ENCODE data around the gene MPDU1. TPM values are rescaled to one million over a fixed set of nuclear protein-coding genes. Genes with fewer than 3 reads are reported as not detected.

Gene MPDU1
- total and polyA plus RNA-seq, 2 of the 4 experiments (the other 2 are of a cell fraction) = 135 to 149 TPM

DNA sequence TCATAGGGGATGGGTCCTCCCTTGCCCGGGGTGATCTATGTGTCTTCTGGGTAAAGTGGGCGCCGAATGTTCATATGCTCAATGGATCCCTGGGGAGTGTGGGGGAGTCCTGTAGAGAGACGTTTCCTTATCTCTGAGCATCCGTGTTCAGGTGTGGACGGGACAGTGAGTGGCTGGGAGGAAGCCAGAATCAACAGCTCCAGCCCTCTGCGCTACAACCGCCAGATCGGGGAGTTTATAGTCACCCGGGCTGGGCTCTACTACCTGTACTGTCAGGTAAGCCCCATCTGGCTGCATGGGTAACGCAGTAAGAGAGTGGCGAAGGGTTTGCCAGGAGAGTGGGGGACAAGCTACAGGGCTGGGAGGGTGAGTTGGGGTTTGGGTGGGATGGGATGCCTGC lies 27.0 kb upstream of the MPDU1 start:
- no peaks in the 10 kb centered on the region for H3K9me1 ChIP-seq (ENCODE audit: insufficient read depth, low read length)
- no peak for TF ChIP-seq CHD1 (IDR thresholded peaks at IDR 0.05; ENCODE audit: low read depth, low read length)
- no peak overlapping the region for H3K4me2 ChIP-seq (ENCODE audit: low read depth, low read length)
- no peaks in the 10 kb centered on the region for H3K27me3 ChIP-seq (ENCODE audit: control insufficient read depth, insufficient read depth, low read length)
- H3K4me3 ChIP-seq (ENCODE audit: insufficient read depth, low read depth, low read length) = no peak overlapping the region
- no peak overlapping the region for H4K5ac ChIP-seq (ENCODE audit: low read depth, low read length)
- WGBS, 2 experiments (ENCODE audit: extremely low coverage in 2 of 2, insufficient read length in 1 of 2) = 94% methylated on average over 9 of the region's 12 CpGs; no CpG with 5 or more reads in 1 of the 2 experiments
- H3K14ac ChIP-seq (replicated peaks; ENCODE audit: low read depth, low read length) = no peak overlapping the region
- H4K20me1 ChIP-seq (ENCODE audit: insufficient read depth, low read length) = no peaks in the 10 kb centered on the region
- peaks cover 6% of the 10 kb centered on the region; the same call in 1 of the 2 replicates for H3K4me1 ChIP-seq (ENCODE audit: control insufficient read depth, insufficient read depth, low read length)
- in situ Hi-C loops (cut with MboI; ENCODE audit: low sequenced_read_pairs) = loop anchor here (10.0 kb wide), 1 partner anchor 202 kb away; the partner anchor contains the start of genes KCTD11 and TMEM95
- CTCF ChIA-PET = no interaction called here
- no peak overlapping the region for H3K18ac ChIP-seq (ENCODE audit: low read depth, low read length)
- dilution Hi-C loops (cut with HindIII; ENCODE audit: low sequenced_read_pairs, unreplicated experiment) = no loop called here
- H3K79me1 ChIP-seq (ENCODE audit: low read depth in 1 of 2, low read length in 2 of 2) = peaks cover 0 to 5% of the 10 kb centered on the region in 2 experiments; a peak in 2 of 4 replicates
- BruUV-seq (replicated peaks) = no TSS peak
- no peak overlapping the region for H4K8ac ChIP-seq (ENCODE audit: low read depth in 2 of 2, low read length in 2 of 2)
- no peak overlapping the region for H2AK5ac ChIP-seq (ENCODE audit: low read depth, low read length)
- no peak for DNase-seq
- H2BK120ac ChIP-seq (ENCODE audit: low read depth, low read length) = no peak overlapping the region
- H3K56ac ChIP-seq (ENCODE audit: extremely low read depth, insufficient read depth, low read length) = no peak overlapping the region
- H2AFZ ChIP-seq (replicated peaks; ENCODE audit: low read length, poor library complexity) = no peak overlapping the region
- no peak overlapping the region for H3K9ac ChIP-seq (ENCODE audit: low read depth, low read length)
- H2BK5ac ChIP-seq (ENCODE audit: low read depth, low read length, poor library complexity, severe bottlenecking) = no peak overlapping the region
- intact Hi-C loops (cut with micrococcal nuclease) = no loop called here
- H4K91ac ChIP-seq (ENCODE audit: insufficient read depth, low read depth, low read length) = no peak overlapping the region
- H3K36me3 ChIP-seq (ENCODE audit: control insufficient read depth, insufficient read depth, low read length) = no peaks in the 10 kb centered on the region
- no peak overlapping the region for H2BK20ac ChIP-seq (ENCODE audit: low read depth, low read length)
- no peak overlapping the region for H3K4ac ChIP-seq (ENCODE audit: low read depth, low read length)
- no peak for ATAC-seq (ENCODE audit: low read depth)
- H2AK9ac ChIP-seq (replicated peaks; ENCODE audit: low read depth, low read length, poor library complexity) = no peak overlapping the region
- H3K23ac ChIP-seq (ENCODE audit: low read depth, low read length) = no peak overlapping the region
- H3K27ac ChIP-seq (ENCODE audit: insufficient read depth, low read length) = no peak overlapping the region
- no peaks in the 10 kb centered on the region for H3K9me3 ChIP-seq (ENCODE audit: control insufficient read depth, insufficient read depth, low read length)
- POLR2A ChIA-PET (ENCODE audit: unreplicated experiment) = interaction anchor here (0.6 kb wide), 1 partner anchor 92 kb away, joined by 19 read pairs; no protein-coding TSS in a partner anchor
- H2BK15ac ChIP-seq (ENCODE audit: low read depth, low read length) = no peak overlapping the region

All from IMR-90 (cell line).